AG04450 (cell line): ENCODE measurements around the gene SPATC1L. TPM values are rescaled to one million over a fixed set of nuclear protein-coding genes. Genes with fewer than 3 reads are reported as not detected.

Experiments used
- CTCF ChIA-PET: fragments of 300-600, 350-600 bp; formaldehyde crosslinking; extraction: SDS; loops from one replicate; lab custom pipeline; 2022; ENCODE audit warnings: antibody characterized with exemption, inconsistent platforms; lab: Charles Lee
- POLR2A ChIA-PET: fragments of 350-600 bp; formaldehyde crosslinking; extraction: SDS; loops from one replicate; lab custom pipeline; 2021; ENCODE audit warnings: antibody characterized with exemption, inconsistent platforms; lab: Yijun Ruan, JAX
- DNase-seq: peaks from one replicate; pipeline ENCODE4 v3.0.0-alpha.2; 2011; ENCODE audit warnings: low read depth, low spot score
- H3K27ac ChIP-seq: one replicate; pipeline ENCODE4 v1.5.1; 2012; ENCODE audit warnings: low read depth, low read length, control low read depth
- H3K27me3 ChIP-seq: one replicate; pipeline ENCODE4 v1.6.0; 2012; ENCODE audit warnings: low read length; ENCODE audit not compliant: control insufficient read depth, insufficient read depth
- H3K4me3 ChIP-seq: 2 replicates; pipeline ENCODE4 v1.5.1; 2011; ENCODE audit warnings: mild to moderate bottlenecking, low read depth, low read length, control low read depth
- H3K9me3 ChIP-seq: 2 replicates; pipeline ENCODE4 v1.5.1; 2012; ENCODE audit warnings: low read length; ENCODE audit not compliant: control insufficient read depth, insufficient read depth
- polyA plus RNA-seq: library from polyadenylated mRNA; depleted of rRNA; stranded (reverse); fragments of >200 nt; gene quantifications from 2 replicates; pipeline ENCODE4 v1.2.3, GENCODE V29; 2011
- TF ChIP-seq, protein P1 (sequence below): IDR thresholded peaks from 2 replicates; pipeline ENCODE4 v1.5.1; 2011; ENCODE audit warnings: low read depth, low read length, control low read depth, inconsistent platforms

Gene SPATC1L
- polyA plus RNA-seq, 1 experiment: 1.6 TPM

DNA sequence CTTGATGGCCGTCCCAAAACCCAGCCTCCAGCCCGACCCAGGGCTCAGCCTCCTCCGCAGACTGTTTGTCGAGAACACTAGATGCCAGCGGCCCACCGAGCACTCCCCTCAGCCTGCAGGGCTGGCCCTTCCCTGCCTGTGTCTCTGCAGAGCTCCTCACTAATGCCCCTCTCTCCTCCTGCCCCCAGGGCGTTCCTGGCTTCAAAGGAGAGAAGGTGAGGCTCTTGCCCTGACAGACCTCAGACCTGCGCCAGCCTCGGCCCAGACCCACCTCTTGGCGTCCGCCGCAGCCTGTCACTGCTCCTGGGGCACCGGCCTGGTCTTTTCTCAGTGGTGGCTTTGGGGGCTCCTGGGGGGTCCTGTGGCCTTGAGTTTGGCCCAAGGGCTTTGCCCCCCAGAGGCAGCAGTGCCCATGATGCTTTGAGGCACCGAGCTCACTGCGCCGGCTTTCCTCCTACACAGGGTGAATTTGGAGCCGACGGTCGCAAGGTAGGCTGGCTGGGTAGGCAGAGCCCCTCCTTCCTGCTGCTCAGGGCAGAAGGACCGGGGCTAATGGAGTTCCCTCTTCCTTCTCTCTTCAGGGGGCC lies 68.0 kb downstream of the SPATC1L start:
- no peaks in the 10 kb centered on the region for H3K27me3 ChIP-seq
- TF ChIP-seq, protein P1, sequence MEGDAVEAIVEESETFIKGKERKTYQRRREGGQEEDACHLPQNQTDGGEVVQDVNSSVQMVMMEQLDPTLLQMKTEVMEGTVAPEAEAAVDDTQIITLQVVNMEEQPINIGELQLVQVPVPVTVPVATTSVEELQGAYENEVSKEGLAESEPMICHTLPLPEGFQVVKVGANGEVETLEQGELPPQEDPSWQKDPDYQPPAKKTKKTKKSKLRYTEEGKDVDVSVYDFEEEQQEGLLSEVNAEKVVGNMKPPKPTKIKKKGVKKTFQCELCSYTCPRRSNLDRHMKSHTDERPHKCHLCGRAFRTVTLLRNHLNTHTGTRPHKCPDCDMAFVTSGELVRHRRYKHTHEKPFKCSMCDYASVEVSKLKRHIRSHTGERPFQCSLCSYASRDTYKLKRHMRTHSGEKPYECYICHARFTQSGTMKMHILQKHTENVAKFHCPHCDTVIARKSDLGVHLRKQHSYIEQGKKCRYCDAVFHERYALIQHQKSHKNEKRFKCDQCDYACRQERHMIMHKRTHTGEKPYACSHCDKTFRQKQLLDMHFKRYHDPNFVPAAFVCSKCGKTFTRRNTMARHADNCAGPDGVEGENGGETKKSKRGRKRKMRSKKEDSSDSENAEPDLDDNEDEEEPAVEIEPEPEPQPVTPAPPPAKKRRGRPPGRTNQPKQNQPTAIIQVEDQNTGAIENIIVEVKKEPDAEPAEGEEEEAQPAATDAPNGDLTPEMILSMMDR: no peak
- DNase-seq: no peak
- peak overlapping the region; percentile 31 for H3K27ac ChIP-seq
- CTCF ChIA-PET: no interaction called here
- peaks cover 24% of the 10 kb centered on the region for H3K9me3 ChIP-seq
- POLR2A ChIA-PET: interaction anchor here (1.5 kb wide), 1 partner anchor 143 kb away, joined by 4 read pairs; no protein-coding TSS in a partner anchor
- H3K4me3 ChIP-seq: no peak overlapping the region

DNA sequence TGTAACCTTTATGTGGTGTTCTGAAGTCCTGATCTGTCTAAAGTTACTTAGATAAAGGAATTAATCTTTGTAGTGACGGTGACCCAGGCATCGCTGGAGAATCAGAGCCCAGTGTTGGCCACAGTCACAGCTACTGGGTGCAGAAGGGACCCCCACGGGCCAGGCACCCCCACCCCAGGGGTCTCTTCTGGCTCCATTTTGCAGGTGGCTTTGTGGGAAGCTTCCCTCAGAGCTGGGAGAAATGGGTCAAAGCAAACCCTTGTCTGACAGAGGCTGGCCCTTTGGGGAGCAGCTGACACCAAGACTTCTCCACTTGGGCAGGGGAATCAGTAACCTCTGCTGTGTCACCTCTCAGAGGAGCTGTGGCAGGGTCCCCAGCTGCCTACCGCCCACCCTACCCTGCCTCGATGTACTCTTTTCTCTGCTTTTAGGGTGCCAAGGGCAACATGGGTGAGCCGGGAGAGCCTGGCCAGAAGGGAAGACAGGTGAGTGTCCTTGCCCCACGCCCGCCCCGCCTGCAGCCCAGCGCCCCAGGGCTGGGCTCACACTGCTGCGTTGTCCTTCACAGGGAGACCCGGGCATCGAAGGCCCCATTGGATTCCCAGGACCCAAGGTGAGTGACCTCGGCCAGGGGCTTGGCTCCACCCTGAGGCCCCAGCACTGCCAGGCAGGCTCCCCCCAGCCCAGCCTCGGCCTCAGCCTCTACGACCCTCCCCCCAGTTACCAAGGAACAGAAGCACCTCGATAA lies 68.6 kb downstream of the SPATC1L start:
- Histone ChIP-seq H3K9me3 (peaks cover 26% of the 10 kb centered on the region), H3K27me3 (no peaks in the 10 kb centered on the region), H3K27ac (peak overlapping the region; percentile 11), H3K4me3 (no peak overlapping the region)
- POLR2A ChIA-PET: interaction anchor here (0.6 to 1.5 kb wide), 2 partner anchors 114 to 142 kb away, joined by 3 to 4 read pairs; no protein-coding TSS in a partner anchor
- CTCF ChIA-PET: no interaction called here
- no peak for DNase-seq
- TF ChIP-seq, protein P1: no peak

DNA sequence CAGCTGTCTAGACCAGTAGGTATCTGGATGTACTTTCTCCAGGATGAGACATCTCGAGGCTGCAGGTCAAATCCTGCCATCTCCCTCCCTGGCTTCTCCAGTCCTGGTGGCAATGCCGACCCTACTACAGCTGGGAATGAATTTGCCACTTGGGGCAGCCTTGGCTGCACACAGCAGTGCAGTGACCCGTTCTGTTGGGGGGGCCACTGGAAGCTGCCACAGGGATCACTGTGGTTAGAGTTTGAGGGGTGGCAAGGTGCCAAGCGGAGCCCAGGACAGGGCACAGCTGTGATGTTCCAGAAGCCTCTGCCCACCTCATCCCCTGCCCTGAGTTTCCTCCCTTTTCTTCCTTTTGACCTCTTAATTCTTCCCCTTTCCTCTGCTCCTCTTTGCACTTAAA lies 69.3 kb downstream of the SPATC1L start:
- no peak overlapping the region for H3K27ac ChIP-seq
- peaks cover 26% of the 10 kb centered on the region for H3K9me3 ChIP-seq
- DNase-seq: no peak
- H3K4me3 ChIP-seq: no peak overlapping the region
- no peaks in the 10 kb centered on the region for H3K27me3 ChIP-seq
- ChIA-PET POLR2A (interaction anchor here (0.6 to 0.7 kb wide), 3 partner anchors 11 to 113 kb away, joined by 3 to 5 read pairs (median 3); partner anchors contain the start of gene LSS), CTCF (interaction anchor here (0.9 kb wide), 1 partner anchor 29 kb away, joined by 5 read pairs; no protein-coding TSS in a partner anchor)
- TF ChIP-seq, protein P1: no peak

DNA sequence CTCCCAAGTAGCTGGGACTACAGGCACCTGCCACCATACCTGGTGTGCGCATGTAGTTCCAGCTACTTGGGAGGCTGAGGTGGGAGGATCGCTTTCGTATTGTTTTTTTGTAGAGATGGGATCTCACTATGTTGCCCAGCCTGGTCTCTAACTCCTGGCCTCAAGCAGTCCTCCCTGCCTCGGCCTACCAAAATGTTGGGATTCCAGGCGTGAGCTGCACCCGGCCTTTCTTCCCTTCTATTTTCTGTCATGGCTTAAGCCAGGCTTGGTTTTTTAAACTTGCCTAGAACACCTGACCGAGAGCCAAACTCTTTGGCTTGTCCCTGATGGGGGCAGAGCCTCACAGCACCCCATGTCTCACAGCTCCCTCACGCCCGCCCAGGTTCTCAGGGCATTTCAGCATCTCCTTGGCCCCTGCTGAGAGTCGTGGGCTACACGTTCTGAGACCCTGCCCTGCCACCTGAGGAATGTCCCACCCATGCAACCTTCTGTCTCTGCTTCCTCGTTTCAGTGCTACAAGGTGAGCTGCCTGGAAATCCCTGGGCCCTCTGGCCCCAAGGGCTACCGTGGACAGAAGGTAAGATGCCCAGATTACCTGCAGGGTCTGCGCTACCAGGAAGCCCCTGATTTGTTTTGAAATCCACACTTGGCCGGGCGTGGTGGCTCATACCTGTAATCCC lies 70.6 kb downstream of the SPATC1L start:
- DNase-seq: no peak
- ChIA-PET CTCF (no interaction called here), POLR2A (interaction anchor here (0.9 to 1.1 kb wide), 2 partner anchors 86 to 140 kb away, joined by 3 to 4 read pairs; no protein-coding TSS in a partner anchor)
- TF ChIP-seq, protein P1: no peak
- H3K9me3 ChIP-seq: peaks cover 26% of the 10 kb centered on the region
- no peak overlapping the region for H3K27ac ChIP-seq
- H3K4me3 ChIP-seq: no peak overlapping the region
- H3K27me3 ChIP-seq: no peaks in the 10 kb centered on the region
